Mesenchymal stem cell (in vitro differentiated cells and primary cell): Measurements from ENCODE around the gene ABCC4.

Source experiments
- DNase-seq: peaks from one replicate; pipeline ENCODE4 v3.0.0-alpha.2; 2013
- H2AFZ ChIP-seq: one replicate; pipeline ENCODE4 v1.6.1; 2013; ENCODE audit warnings: low read depth, mild to moderate bottlenecking, control low read depth, inconsistent platforms, low read length, moderate library complexity
- H2AK5ac ChIP-seq: 2 replicates; pipeline ENCODE4 v1.6.1; 2013; ENCODE audit warnings: low read length, moderate library complexity, mild to moderate bottlenecking, inconsistent platforms; ENCODE audit not compliant: severe bottlenecking
- H2BK120ac ChIP-seq: one replicate; pipeline ENCODE4 v1.6.1; 2013; ENCODE audit warnings: low read depth, mild to moderate bottlenecking, inconsistent platforms, low read length, moderate library complexity
- H2BK12ac ChIP-seq, 2 experiments: one replicate each; pipeline ENCODE4 v1.6.1; 2013; ENCODE audit warnings: inconsistent platforms in 2 of 2, low read length in 2 of 2, mild to moderate bottlenecking in 2 of 2, moderate library complexity in 2 of 2, control low read depth in 1 of 2
- H2BK15ac ChIP-seq: one replicate; pipeline ENCODE4 v1.6.1; 2013; ENCODE audit warnings: mild to moderate bottlenecking, low read depth, inconsistent platforms; ENCODE audit not compliant: poor library complexity, severe bottlenecking
- H2BK5ac ChIP-seq: 2 replicates; pipeline ENCODE4 v1.6.1; 2013; ENCODE audit warnings: low read depth, mild to moderate bottlenecking, low read length, control low read depth, inconsistent platforms; ENCODE audit not compliant: poor library complexity, severe bottlenecking
- H3K14ac ChIP-seq, 2 experiments: one replicate each; pipeline ENCODE4 v1.6.1; 2013; ENCODE audit warnings: inconsistent platforms in 2 of 2, low read length in 2 of 2, control low read depth in 1 of 2, mild to moderate bottlenecking in 1 of 2, moderate library complexity in 1 of 2
- H3K18ac ChIP-seq, 2 experiments: one replicate each; pipeline ENCODE4 v1.6.1; 2013; ENCODE audit warnings: inconsistent platforms in 2 of 2, low read length in 2 of 2, control low read depth in 1 of 2, low read depth in 1 of 2, mild to moderate bottlenecking in 1 of 2
- H3K23ac ChIP-seq, 2 experiments: one replicate each; pipeline ENCODE4 v1.6.1; 2013; ENCODE audit warnings: inconsistent platforms in 2 of 2, low read length in 2 of 2, mild to moderate bottlenecking in 2 of 2, moderate library complexity in 2 of 2, control low read depth in 1 of 2
- H3K27ac ChIP-seq: 2 replicates; pipeline ENCODE4 v1.5.1; 2013; ENCODE audit warnings: mild to moderate bottlenecking, moderate library complexity, low read length, control low read depth, inconsistent platforms; ENCODE audit not compliant: poor library complexity, severe bottlenecking
- H3K27me3 ChIP-seq, 2 experiments: 2 replicates each; pipeline versions ENCODE4 v1.6.1 to v1.7.0; 2013; ENCODE audit warnings: low read length in 2 of 2, mild to moderate bottlenecking in 2 of 2, moderate library complexity in 2 of 2, control low read depth in 1 of 2, inconsistent platforms in 1 of 2; ENCODE audit not compliant: control insufficient read depth in 1 of 2, insufficient read depth in 1 of 2
- H3K36me3 ChIP-seq, 2 experiments: 2 replicates each; pipeline versions ENCODE4 v1.6.1 to v1.7.0; 2013; ENCODE audit warnings: low read length in 2 of 2, control low read depth in 1 of 2, inconsistent platforms in 1 of 2, low read depth in 1 of 2, mild to moderate bottlenecking in 1 of 2; ENCODE audit not compliant: insufficient read depth in 2 of 2, control insufficient read depth in 1 of 2
- H3K4ac ChIP-seq, 2 experiments: one replicate each; pipeline ENCODE4 v1.6.1; 2013; ENCODE audit warnings: inconsistent platforms in 2 of 2, low read length in 2 of 2, mild to moderate bottlenecking in 2 of 2, moderate library complexity in 2 of 2, control low read depth in 1 of 2, low read depth in 1 of 2
- H3K4me1 ChIP-seq: 2 replicates; pipeline ENCODE4 v1.6.1; 2013; ENCODE audit warnings: low read depth, low read length, control low read depth; ENCODE audit not compliant: control insufficient read depth, insufficient read depth
- H3K4me2 ChIP-seq: 2 replicates; pipeline ENCODE4 v1.6.1; 2013; ENCODE audit warnings: low read length, mild to moderate bottlenecking, inconsistent platforms; ENCODE audit not compliant: poor library complexity, severe bottlenecking
- H3K4me3 ChIP-seq, 2 experiments: 2 replicates each; pipeline versions ENCODE4 v1.5.1 to v1.7.0; 2013; ENCODE audit warnings: low read length in 2 of 2, mild to moderate bottlenecking in 2 of 2, control low read depth in 1 of 2, low read depth in 1 of 2; ENCODE audit not compliant: insufficient read depth in 1 of 2
- H3K79me1 ChIP-seq: replicated peaks from 2 replicates; pipeline ENCODE4 v1.6.1; 2013; ENCODE audit warnings: mild to moderate bottlenecking, control low read depth, low read length, inconsistent platforms; ENCODE audit not compliant: poor library complexity, severe bottlenecking
- H3K9ac ChIP-seq: 2 replicates; pipeline ENCODE4 v1.7.0; 2013; ENCODE audit warnings: mild to moderate bottlenecking, low read length, moderate library complexity
- H3K9me3 ChIP-seq: 2 replicates; pipeline ENCODE4 v1.7.0; 2013; ENCODE audit warnings: mild to moderate bottlenecking, low read length; ENCODE audit not compliant: control insufficient read depth
- H4K8ac ChIP-seq: one replicate; pipeline ENCODE4 v1.6.1; 2013; ENCODE audit warnings: inconsistent platforms, mild to moderate bottlenecking, low read length, moderate library complexity
- H4K91ac ChIP-seq: one replicate; pipeline ENCODE4 v1.6.1; 2013; ENCODE audit warnings: mild to moderate bottlenecking, low read length, inconsistent platforms
- WGBS: methylation state at CpG from one replicate; pipeline ENCODE4 v1.1.7; 2013; ENCODE audit warnings: mixed read lengths; 5-methylcytosine and 5-hydroxymethylcytosine counted together

The ABCC4 gene

DNA sequence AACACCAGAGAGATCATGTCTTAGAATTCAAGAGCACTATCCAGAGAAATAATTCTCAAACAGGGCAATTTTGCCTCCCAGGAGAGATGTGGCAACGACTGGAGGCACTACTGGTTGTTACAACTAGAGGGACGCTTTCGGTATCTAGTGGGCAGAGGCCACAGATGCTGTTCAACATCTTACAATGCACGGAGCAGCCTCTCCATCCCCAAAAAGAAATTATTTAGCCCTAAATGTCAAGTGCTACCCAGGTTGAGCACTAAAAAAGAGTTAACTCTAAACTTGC, 78.6 kb downstream of the ABCC4 start:
- no peak overlapping the region for H4K8ac ChIP-seq
- no peak overlapping the region for H3K14ac ChIP-seq
- peaks cover 6% of the 10 kb centered on the region for H3K4me1 ChIP-seq
- H3K9ac ChIP-seq, result no peak overlapping the region
- H3K18ac ChIP-seq, result no peak overlapping the region
- no peak overlapping the region for H4K91ac ChIP-seq
- H2BK15ac ChIP-seq, result no peak overlapping the region
- H2AK5ac ChIP-seq, result no peak overlapping the region
- no peak overlapping the region for H2BK5ac ChIP-seq
- no peak overlapping the region for H2BK120ac ChIP-seq
- no peak for DNase-seq
- no peak overlapping the region for H3K4ac ChIP-seq
- no peaks in the 10 kb centered on the region for H3K27me3 ChIP-seq
- no peak overlapping the region for H2AFZ ChIP-seq
- WGBS, result 99% methylated on average over 4 of the region's 4 CpGs
- H3K4me2 ChIP-seq, result no peak overlapping the region
- no peak overlapping the region for H3K23ac ChIP-seq
- H3K9me3 ChIP-seq, result no peaks in the 10 kb centered on the region
- H3K27ac ChIP-seq, result no peak overlapping the region
- peaks cover 2 to 8% of the 10 kb centered on the region in 2 experiments for H3K36me3 ChIP-seq
- no peak overlapping the region for H3K4me3 ChIP-seq
- no peak overlapping the region for H2BK12ac ChIP-seq
- H3K79me1 ChIP-seq, result peaks cover 20% of the 10 kb centered on the region

DNA sequence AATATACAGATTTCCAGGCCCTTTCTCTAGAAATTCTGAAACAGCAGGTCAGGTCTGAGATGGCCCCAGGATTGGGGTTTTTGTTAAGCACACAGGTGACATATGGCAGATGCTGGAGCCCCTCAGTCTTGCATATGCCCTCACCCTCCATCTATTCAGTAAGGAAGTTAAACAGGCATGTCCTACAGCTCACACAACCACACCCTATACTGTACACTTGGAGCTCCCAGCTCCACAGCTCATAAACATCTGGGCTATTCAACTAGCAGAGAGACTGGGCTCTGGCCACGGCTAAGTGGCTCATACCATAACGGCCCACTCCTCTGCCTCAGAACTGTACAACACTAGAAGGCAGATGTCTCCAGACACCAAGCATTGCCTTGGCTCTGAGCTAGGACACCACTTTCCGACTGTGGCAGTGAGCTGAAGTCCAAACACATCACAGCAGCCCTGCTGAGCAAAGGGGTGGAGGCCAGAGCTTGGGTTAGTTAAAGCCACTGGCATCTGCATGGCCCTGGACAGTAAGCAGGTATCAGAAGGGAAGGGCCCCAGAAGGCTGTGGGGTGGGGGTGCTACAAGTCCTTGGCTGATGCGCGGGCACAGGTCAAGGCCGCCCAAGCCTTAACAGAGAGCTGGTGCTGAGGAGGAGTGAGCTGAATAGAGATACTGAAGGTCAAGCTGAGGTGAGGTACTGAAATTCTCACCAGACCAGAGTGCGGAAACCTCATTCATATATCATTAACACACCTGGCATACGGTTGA, 79.1 kb downstream of the ABCC4 start:
- 81% methylated on average over 5 of the region's 8 CpGs for WGBS
- DNase-seq, result peak; percentile 20
- H2BK5ac ChIP-seq, result no peak overlapping the region
- peaks cover 24% of the 10 kb centered on the region for H3K79me1 ChIP-seq
- peaks cover 6% of the 10 kb centered on the region for H3K4me1 ChIP-seq
- H3K9me3 ChIP-seq, result no peaks in the 10 kb centered on the region
- H2AFZ ChIP-seq, result no peak overlapping the region
- H3K23ac ChIP-seq, result peak overlapping the region in 1 of 2 experiments; percentile 25
- H4K91ac ChIP-seq, result peak overlapping the region; percentile 2
- H3K27me3 ChIP-seq, result no peaks in the 10 kb centered on the region
- no peak overlapping the region for H3K4ac ChIP-seq
- H2BK12ac ChIP-seq, result peak overlapping the region in 1 of 2 experiments; percentile 59
- H2BK15ac ChIP-seq, result no peak overlapping the region
- no peak overlapping the region for H3K27ac ChIP-seq
- H3K4me2 ChIP-seq, result no peak overlapping the region
- H3K9ac ChIP-seq, result no peak overlapping the region
- H4K8ac ChIP-seq, result peak overlapping the region; percentile 41
- no peak overlapping the region for H2BK120ac ChIP-seq
- H3K14ac ChIP-seq, result no peak overlapping the region
- H3K18ac ChIP-seq, result peak overlapping the region; percentile 49 to 51
- H3K4me3 ChIP-seq, result no peak overlapping the region
- peak overlapping the region; percentile 17 for H2AK5ac ChIP-seq
- peaks cover 4 to 13% of the 10 kb centered on the region in 2 experiments for H3K36me3 ChIP-seq

DNA sequence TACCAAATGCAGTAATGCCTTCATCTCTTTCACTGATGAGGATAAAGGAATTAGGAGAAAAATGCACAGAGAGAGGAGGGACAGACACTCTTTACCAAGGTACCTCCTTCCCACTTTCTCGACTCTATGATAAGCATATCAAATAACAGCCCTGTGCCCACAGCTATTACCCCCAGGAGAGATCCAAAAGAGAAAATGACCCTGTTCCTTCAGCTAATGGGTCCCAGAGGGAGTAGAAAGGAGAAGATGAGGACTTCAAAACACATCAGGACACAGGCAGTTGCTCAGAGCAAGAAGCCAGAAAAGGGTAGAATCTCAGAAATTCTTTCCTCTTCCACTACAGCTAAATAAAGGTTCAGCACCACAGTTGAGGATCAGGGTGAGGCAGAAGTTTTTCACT, 80.6 kb downstream of the ABCC4 start:
- Histone ChIP-seq H3K27me3 (no peaks in the 10 kb centered on the region), H3K79me1 (peaks cover 20% of the 10 kb centered on the region), H2AK5ac (no peak overlapping the region), H2BK12ac (no peak overlapping the region), H3K14ac (no peak overlapping the region), H3K4ac (no peak overlapping the region), H4K91ac (no peak overlapping the region), H2AFZ (no peak overlapping the region), H2BK5ac (no peak overlapping the region), H3K4me2 (no peak overlapping the region), H2BK120ac (no peak overlapping the region), H3K36me3 (peaks cover 4 to 13% of the 10 kb centered on the region in 2 experiments), H3K4me1 (peaks cover 6% of the 10 kb centered on the region), H3K4me3 (no peak overlapping the region), H3K27ac (no peak overlapping the region), H4K8ac (no peak overlapping the region), H3K23ac (no peak overlapping the region), H3K9ac (no peak overlapping the region), H3K18ac (no peak overlapping the region), H3K9me3 (no peaks in the 10 kb centered on the region), H2BK15ac (no peak overlapping the region)
- DNase-seq, result no peak
- WGBS, result no CpG with 5 or more reads among the region's 1 CpG

DNA sequence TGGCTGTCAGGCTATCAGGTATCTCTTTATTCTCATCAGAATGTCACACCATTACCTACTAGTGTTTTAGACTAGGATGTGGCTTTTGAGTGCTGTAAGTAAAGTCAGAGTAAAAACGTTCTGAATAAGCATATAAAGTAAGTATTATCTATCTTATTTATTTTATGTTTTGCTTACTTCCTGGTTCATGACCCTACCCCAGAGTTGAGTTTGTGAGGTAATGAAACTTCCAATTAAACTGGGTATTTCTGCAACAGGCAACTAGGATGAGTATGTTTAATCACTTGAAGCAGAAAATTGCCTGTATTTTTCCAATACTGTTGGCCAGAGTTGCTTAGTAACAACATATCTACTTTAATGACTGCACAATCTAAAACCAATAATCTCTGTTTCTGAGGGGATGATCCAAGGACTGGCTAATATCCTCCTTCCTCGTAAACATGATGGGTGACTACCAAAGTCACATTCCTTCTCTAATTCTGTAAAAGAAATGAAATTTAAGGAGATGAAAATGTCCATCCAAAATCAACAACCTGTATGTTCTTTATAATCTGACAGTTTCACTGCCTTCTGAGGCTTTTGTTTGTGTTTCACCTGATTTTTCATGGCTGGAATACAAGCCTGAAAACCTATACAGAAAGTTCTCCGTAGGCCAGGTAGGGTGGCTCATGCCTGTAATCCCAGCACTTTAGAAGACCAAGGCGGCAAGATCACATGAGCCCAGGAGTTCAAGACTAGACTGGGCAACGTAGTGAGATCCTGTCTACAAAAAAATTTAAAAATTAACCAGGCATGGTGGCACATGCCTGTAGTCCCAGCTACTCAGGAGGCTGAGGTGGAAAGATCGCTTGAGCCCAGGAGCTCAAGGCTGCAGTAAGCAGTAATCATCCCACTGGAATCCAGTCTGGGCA, 83.1 kb downstream of the ABCC4 start:
- no peak overlapping the region for H3K4ac ChIP-seq
- H3K4me3 ChIP-seq, result no peak overlapping the region
- H3K4me1 ChIP-seq, result peaks cover 8% of the 10 kb centered on the region
- H2BK5ac ChIP-seq, result no peak overlapping the region
- no peak overlapping the region for H2BK12ac ChIP-seq
- no peak overlapping the region for H2BK120ac ChIP-seq
- no peak overlapping the region for H2AFZ ChIP-seq
- no peak overlapping the region for H3K9ac ChIP-seq
- H4K91ac ChIP-seq, result no peak overlapping the region
- no peak overlapping the region for H2BK15ac ChIP-seq
- no peak overlapping the region for H4K8ac ChIP-seq
- WGBS, result 87% methylated on average over 4 of the region's 6 CpGs
- H3K27me3 ChIP-seq, result no peaks in the 10 kb centered on the region
- no peak overlapping the region for H3K18ac ChIP-seq
- H3K14ac ChIP-seq, result no peak overlapping the region
- H3K27ac ChIP-seq, result no peak overlapping the region
- no peak overlapping the region for H3K23ac ChIP-seq
- peaks cover 22% of the 10 kb centered on the region for H3K79me1 ChIP-seq
- peaks cover 4 to 19% of the 10 kb centered on the region in 2 experiments for H3K36me3 ChIP-seq
- DNase-seq, result peak; percentile 23
- H3K4me2 ChIP-seq, result no peak overlapping the region
- no peak overlapping the region for H2AK5ac ChIP-seq
- no peaks in the 10 kb centered on the region for H3K9me3 ChIP-seq
